ENCODE data around the gene CDK9. TPM values are rescaled to one million over a fixed set of nuclear protein-coding genes. Genes with fewer than 3 reads are reported as not detected.

Gene CDK9
- polyA plus RNA-seq, 1 donor (not counting 4 experiments of a cell fraction or from before 2014, with no cell fraction given): 47.8 TPM

GRCh38 chr9:127806871-127807270, 21.0 kb downstream of the CDK9 start:
- no peak overlapping the region for H2AFZ ChIP-seq (ENCODE audit: control insufficient read depth, low read length)
- dilution Hi-C loops (cut with MboI; ENCODE audit: extremely low pct_ligation_motif_present, low sequenced_read_pairs): no loop called here
- TF ChIP-seq CTCF (optimal IDR thresholded peaks at IDR 0.05 in 1 of 3, IDR thresholded peaks at IDR 0.05 in 1 of 3, conservative IDR thresholded peaks at IDR 0.05 in 1 of 3; ENCODE audit: extremely low read depth in 1 of 3, insufficient read depth in 2 of 3, low read length in 3 of 3): no peak
- TF ChIP-seq EZH2 (IDR thresholded peaks at IDR 0.05; ENCODE audit: low read length): no peak
- no peaks in the 10 kb centered on the region for H3K9me3 ChIP-seq (ENCODE audit: control insufficient read depth, low read depth, low read length)
- H3K27ac ChIP-seq (ENCODE audit: control insufficient read depth, insufficient read depth, low read length): no peak overlapping the region
- H3K79me2 ChIP-seq (ENCODE audit: control insufficient read depth, insufficient read depth, low read length): peaks cover 17% of the 10 kb centered on the region
- peaks cover 3% of the 10 kb centered on the region for H3K9me1 ChIP-seq (ENCODE audit: control insufficient read depth, extremely low read depth, insufficient read depth, low read length)
- H3K27me3 ChIP-seq (ENCODE audit: control insufficient read depth, extremely low read depth, insufficient read depth, low read length): no peaks in the 10 kb centered on the region
- peaks cover 34% of the 10 kb centered on the region for H3K4me1 ChIP-seq (ENCODE audit: control insufficient read depth, extremely low read depth, insufficient read depth, low read length)
- DNase-seq (ENCODE audit: low read depth, low spot score) (no peak), FAIRE-seq (no peak)
- H3K4me3 ChIP-seq (ENCODE audit: control insufficient read depth in 2 of 3, extremely low read depth in 1 of 3, insufficient read depth in 2 of 3, low read depth in 1 of 3, low read length in 3 of 3): no peak overlapping the region
- peaks cover 38 to 45% of the 10 kb centered on the region in 2 experiments for H3K36me3 ChIP-seq (ENCODE audit: control insufficient read depth in 2 of 2, extremely low read depth in 1 of 2, insufficient read depth in 2 of 2, low read length in 2 of 2)
- peaks cover 9% of the 10 kb centered on the region for H4K20me1 ChIP-seq (ENCODE audit: control insufficient read depth, extremely low read depth, insufficient read depth, low read length)
- no peak overlapping the region for H3K9ac ChIP-seq (ENCODE audit: control insufficient read depth, extremely low read depth, insufficient read depth, low read length)
- no peak overlapping the region for H3K4me2 ChIP-seq (ENCODE audit: control insufficient read depth, extremely low read depth, insufficient read depth, low read depth, low read length)

- dilution Hi-C loops (cut with MboI; ENCODE audit: extremely low pct_ligation_motif_present, low sequenced_read_pairs): no loop called here
Measured at GRCh38 chr9:127808347-127809001, 22.6 kb downstream of the CDK9 start.

More at GRCh38 chr9:127808347-127809001, 22.6 kb downstream of the CDK9 start:
- no peak for DNase-seq (ENCODE audit: low read depth, low spot score)
- Histone ChIP-seq H3K27me3 (ENCODE audit: control insufficient read depth, extremely low read depth, insufficient read depth, low read length) (no peaks in the 10 kb centered on the region), H3K4me3 (ENCODE audit: control insufficient read depth in 2 of 3, extremely low read depth in 1 of 3, insufficient read depth in 2 of 3, low read depth in 1 of 3, low read length in 3 of 3) (no peak overlapping the region), H3K4me1 (ENCODE audit: control insufficient read depth, extremely low read depth, insufficient read depth, low read length) (peaks cover 28% of the 10 kb centered on the region), H3K27ac (ENCODE audit: control insufficient read depth, insufficient read depth, low read length) (no peak overlapping the region), H2AFZ (ENCODE audit: control insufficient read depth, low read length) (no peak overlapping the region), H3K9me1 (ENCODE audit: control insufficient read depth, extremely low read depth, insufficient read depth, low read length) (peaks cover 3% of the 10 kb centered on the region), H3K4me2 (ENCODE audit: control insufficient read depth, extremely low read depth, insufficient read depth, low read depth, low read length) (no peak overlapping the region), H3K9me3 (ENCODE audit: control insufficient read depth, low read depth, low read length) (no peaks in the 10 kb centered on the region), H4K20me1 (ENCODE audit: control insufficient read depth, extremely low read depth, insufficient read depth, low read length) (peaks cover 9% of the 10 kb centered on the region), H3K79me2 (ENCODE audit: control insufficient read depth, insufficient read depth, low read length) (peaks cover 16% of the 10 kb centered on the region), H3K9ac (ENCODE audit: control insufficient read depth, extremely low read depth, insufficient read depth, low read length) (no peak overlapping the region), H3K36me3 (ENCODE audit: control insufficient read depth in 2 of 2, extremely low read depth in 1 of 2, insufficient read depth in 2 of 2, low read length in 2 of 2) (peaks cover 44 to 53% of the 10 kb centered on the region in 2 experiments)
- TF ChIP-seq EZH2 (IDR thresholded peaks at IDR 0.05; ENCODE audit: low read length): no peak
- TF ChIP-seq CTCF (optimal IDR thresholded peaks at IDR 0.05 in 1 of 3, IDR thresholded peaks at IDR 0.05 in 1 of 3, conservative IDR thresholded peaks at IDR 0.05 in 1 of 3; ENCODE audit: extremely low read depth in 1 of 3, insufficient read depth in 2 of 3, low read length in 3 of 3): no peak
- no peak for FAIRE-seq
